LHCN-M2 (cell line): ENCODE measurements around the gene PATL2. TPM values are rescaled to one million over a fixed set of nuclear protein-coding genes. Genes with fewer than 3 reads are reported as not detected.
"Not testable (repeated sequence)": the region's sequence is repeated elsewhere in the genome, so short reads cannot be mapped to it uniquely, and the experiment has no call there.

Source experiments
- DNase-seq: peaks from one replicate; pipeline ENCODE4 v3.0.0-alpha.2; 2012; ENCODE audit warnings: low read depth
- total RNA-seq: library from RNA; depleted of rRNA; stranded (reverse); fragments of >200 nt; gene quantifications from 2 replicates; pipeline ENCODE4 v1.2.3, GENCODE V29; 2014

The PATL2 gene
- total RNA-seq, 1 experiment from 2014 or later = 0.57 TPM

DNA sequence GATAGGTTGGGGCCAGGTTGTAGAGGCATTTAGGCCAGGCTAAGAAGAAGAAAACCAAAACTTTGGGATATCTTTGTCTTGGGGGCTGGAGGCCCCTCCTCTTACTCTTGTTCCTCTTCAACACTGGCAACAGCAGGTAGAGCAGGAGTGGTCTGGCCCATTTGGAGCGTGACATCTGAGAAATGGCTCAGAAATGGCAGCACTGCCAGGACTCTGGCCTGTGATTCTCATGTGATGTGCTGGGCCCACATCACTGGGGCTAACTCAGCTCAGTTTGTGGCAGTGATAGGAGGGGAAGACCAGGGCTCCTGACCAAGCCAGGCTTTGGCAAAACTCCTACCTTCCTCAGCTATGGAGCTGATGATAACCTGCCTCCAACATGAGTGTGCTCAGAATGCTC, 18.5 kb downstream of the PATL2 start:
- no peak for DNase-seq

- DNase-seq = not testable (repeated sequence)
Measured at GRCh38 chr15:44690245-44690644, 20.9 kb downstream of the PATL2 start.

DNA sequence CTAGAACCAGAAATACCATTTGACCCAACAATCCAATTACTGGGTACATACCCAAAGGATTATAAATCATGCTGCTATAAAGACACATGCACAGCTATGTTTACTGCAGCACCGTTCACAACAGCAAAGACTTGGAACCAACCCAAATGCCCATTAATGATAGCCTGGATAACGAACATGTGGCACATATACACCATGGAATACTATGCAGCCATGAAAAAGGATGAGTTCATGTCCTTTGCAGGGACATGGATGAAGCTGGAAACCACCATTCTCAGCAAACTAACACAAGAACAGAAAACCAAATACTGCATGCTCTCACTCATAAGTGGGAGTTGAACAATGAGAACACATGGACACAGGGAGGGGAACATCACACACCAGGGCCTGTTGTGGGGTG, 21.8 kb downstream of the PATL2 start:
- not testable (repeated sequence) for DNase-seq

DNA sequence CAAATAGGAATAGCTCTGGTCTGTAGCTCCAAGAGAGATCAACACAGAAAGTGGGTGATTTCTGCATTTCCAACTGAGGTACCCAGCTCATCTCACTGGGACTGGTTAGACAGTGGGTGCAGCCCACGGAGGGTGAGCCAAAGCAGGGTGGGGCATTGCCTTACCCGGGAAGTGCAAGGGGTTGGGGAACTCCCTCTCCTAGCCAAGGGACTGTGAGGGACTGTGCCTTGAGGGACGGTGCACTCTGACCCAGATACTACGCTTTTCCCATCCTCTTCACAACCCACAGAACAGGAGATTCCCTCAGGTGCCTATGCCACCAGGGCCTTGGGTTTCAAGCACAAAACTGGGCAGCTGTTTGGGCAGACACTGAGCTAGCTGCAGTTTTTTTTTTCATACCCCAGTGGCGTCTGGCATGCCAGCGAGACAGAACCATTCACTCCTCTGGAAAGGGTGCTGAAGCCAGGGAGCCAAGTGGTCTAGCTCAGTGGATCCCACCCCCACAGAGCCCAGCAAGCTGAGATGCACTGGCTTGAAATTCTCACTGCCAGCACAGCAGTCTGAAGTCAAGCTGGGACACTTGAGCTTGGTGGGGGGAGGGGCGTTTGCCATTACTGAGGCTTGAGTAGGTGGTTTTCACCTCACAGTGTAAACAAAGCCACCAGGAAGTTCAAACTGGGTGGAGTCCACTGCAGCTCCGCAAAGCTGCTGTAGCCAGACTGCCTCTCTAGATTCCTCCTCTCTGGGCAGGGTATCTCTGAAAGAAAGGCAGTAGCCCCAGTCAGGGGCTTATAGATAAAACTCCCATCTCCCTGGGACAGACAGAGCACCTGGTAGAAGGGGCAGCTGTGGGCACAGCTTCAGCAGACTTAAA, 28.1 kb downstream of the PATL2 start:
- DNase-seq = peak; percentile 10

DNA sequence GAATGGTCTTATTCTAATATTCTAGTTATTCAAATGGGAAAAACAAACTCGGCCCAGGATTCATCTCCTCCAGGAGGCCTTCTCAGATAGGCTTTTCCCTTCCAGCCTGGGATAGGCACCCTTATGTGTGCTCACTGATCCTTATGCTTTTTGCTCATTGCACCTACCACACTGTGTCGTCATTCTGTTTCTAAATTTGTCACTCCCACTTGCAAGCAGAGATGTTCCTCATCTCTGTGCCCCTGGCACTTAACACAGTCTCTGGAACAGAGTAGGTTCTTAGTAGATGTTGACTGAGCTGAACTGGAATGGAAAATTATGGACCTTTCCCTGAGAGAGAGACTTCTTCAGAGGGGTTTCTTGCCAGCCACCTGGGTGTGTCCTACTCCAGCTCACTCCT, 28.9 kb downstream of the PATL2 start:
- no peak for DNase-seq

GRCh38 chr15:44676676-44677075, 34.4 kb downstream of the PATL2 start:
- no peak for DNase-seq

GRCh38 chr15:44675911-44676310, 35.2 kb downstream of the PATL2 start:
- no peak for DNase-seq

DNA sequence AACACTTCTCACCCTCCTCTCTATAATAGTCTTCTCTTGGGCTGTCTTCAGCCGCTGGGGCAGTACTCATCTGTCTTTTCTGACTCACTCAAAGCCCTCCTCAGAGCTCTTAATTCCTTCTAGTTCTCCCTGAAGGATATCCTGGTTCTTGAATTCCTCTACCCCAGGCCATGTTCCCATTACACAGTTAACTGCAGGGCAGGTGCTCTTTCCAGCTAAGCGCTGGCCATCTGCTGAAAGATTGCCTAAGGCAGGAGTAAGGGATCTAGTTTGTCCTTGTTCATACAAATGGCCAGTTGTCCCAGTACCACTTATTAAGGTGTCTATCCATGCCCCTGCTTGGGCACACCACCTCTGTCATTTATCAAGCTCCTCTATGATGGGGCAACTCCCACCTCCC, 37.5 kb downstream of the PATL2 start:
- DNase-seq = no peak

DNA sequence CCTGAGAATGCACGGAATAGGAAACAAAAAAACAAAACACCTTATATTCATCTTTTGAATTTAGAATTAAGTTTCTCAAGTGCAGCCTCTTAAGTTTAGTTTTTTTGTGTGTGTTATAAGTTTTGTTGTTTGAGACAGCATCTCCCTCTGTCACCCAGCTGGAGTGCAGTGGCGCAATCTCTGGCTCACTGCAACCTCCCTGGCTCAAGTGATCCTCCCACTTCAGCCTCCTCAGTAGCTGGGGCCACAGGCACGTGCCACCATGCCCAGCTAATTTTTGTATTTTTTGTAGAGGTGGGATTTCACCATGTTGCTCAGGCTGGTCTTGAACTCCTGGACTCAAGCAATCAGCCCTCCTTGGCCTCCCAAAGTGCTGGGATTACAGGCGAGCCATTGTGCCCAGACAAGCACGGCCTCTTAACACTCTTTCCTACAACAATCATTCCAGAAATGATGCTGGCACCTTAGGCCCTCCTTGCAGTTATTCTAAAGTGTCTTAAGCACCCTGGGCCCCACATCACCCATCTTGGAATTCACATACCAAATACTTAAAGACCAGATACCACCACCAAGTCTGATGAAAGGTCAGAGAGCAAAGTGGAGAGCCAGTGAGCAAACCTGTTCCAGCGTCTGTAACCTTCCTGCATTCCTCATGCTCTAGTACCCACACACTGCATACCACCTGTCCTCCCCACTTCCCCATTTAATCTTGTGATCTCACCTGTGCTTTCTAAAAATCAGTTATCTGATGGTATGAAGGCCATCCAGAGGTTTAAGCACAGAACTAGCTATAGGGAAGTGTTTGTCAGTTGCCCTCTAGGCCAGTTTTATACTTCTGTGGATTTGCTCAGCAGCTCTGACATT, 40.8 kb downstream of the PATL2 start:
- no peak for DNase-seq

- DNase-seq = no peak
Measured at GRCh38 chr15:44668921-44669320, 42.2 kb downstream of the PATL2 start.

DNA sequence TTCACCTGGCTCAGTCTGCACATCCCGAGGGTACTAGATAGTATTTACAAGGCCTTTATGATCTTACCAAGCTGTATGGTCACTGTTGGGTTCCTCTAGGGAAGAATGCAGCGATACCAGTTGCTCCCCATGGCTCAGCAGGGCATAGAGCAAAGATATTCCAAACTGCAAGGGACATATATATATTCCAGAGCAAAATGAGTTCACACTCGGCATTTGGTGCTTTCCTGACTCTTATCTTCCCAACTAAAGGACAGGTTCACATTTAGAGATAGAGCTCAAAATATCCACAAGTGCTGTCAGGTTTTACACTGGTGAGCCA, 44.1 kb downstream of the PATL2 start:
- no peak for DNase-seq

DNA sequence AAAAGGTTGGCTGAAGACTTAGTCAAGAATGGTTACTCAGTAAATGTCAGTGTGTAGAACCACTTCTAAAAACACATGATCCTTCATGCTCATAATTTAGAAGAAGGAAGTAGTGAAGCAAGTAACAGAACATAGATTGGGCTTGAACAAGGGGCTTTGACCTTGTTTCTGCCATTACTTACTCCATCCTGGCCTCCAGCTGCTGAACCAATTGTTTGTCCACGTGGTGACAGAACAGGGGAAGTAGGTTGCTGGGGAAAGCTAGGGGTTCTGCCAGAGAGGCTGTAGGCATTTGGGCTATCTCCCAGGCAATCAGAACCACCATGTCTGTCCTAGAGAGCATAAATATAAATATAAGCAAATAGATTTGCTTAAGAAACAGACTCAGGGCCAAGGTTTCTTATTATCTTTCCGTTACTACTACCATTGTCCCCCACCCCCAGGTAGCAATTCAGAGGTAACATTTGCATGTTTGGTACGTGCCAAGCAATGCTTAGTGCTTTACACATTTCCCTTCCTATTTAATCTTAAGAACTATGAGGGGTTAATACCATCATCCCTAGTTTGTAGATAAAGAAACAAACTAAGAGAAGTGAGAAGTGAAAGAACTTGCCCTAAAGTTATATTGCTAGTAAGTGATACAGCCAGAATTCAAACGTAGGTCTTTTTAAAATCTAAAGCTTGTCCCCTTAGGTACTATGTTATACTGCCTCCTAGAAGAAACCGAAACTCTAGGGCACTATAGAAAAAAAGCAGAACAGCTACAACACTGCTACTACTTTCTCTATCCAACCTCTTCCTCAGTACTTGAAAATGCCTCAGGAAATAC, 44.7 kb downstream of the PATL2 start:
- DNase-seq = no peak

DNA sequence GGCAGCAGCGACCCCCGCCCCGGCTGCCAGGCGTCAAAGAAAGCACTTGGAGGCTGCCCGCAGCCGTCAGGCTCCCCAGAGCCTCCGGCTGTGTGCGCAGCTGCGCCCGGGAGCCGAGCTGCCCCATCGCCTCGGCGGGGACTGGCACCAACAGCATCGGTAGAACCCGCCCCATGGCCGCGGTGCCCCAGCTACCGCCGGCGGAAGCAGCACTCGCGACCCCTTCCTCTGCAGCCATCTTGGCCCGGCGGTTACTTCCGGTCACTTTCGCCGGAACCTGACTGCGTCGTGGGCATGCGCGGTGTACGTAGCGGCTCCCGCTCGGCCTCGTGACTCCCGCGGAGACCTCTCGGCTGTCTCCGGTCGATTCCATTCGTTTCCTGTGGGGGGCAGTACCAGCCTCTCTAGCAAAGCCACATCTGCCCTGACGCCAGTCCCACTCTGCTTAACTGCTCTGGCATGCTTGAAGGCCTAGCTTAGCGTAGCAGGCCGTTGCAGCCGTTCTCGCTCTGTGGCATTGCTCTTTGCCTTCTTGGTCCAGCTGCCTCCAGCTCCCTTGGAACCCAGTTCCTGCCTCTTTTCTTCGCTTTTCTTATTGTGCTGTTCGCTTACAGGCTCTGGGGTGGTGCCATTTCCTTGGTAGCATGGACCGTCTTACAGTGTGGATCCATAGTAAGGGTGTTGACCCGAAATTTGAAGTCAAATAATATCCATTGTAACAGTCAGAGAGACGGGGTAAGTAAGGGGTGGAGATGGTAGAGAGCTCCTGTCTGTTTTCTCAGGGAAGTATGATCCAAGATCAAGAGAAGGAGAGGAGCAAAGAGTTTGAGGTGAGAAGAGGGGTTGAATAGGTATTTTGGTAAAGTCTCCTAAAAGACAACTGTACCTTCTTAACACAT, 47.5 kb downstream of the PATL2 start, which contains the start of gene SPG11:
Gene SPG11, minus strand, starts transcription at position 253 of the 899 bp plus-strand sequence. Its CDS starts 15 bp downstream, at position 238.
- peak; percentile 97 for DNase-seq

DNA sequence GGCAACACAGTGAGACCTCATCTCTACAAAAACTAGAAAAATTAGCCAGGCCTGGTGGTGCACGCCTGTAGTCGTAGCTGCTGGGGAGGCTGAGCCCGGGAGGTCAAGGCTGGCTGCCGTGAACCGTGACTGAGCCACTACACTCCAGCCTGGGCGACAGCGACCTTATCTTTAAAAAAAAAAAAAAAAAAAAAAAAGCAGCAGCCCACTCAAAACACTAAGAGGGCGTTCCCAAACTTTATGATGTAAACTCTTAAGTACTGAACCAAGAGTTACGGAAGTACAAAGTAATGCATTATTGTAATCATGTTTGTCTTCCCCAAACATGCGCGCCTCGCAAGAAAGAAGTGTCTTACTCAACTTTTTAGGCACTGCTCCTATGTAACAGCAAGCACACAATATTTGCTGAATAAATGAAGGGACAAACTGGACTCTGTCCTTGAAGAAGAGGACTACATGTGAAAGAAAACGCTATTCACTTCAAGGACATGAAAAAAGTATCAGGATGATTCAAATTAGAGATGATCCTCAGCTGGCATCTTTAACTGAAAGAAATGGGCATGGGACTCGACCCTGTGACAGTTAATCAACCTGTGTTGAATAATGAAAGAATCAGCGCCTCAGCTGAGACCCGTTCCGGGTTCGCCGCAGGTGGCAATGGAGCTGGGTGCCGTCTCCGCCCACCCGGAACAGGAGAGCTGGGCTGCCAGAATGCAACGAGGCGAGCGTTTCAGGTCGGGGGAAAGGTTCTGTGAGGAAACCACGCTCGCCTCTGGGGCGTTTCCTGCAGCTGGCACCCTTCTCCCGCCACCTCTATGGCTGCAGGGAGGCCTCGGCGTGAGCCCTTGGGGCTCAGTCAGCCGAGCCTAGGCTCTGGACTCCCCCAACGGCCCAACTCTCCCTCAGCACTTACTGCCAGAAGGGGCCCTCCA, 48.4 kb downstream of the PATL2 start:
- DNase-seq = peak; percentile 39

DNA sequence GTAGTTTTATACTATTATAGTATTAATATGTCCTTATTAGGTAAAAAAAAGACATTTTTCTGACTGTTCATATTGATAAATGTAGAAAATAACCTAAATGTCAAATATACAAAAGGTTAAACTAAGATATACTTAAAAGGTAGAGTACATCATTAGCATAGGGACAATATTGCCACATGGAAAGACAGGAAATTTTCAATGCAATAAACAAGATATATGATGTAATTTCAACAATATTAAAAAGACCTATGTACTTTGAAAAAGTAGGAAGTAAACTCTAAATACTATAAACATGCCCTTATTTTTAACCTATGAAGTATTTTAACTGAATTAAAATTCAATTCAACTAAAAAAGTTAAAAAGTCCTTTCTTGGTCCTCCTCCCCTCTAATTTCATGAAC, 49.5 kb downstream of the PATL2 start:
- no peak for DNase-seq

- no peak for DNase-seq
Measured at GRCh38 chr15:44659056-44659455, 52.1 kb downstream of the PATL2 start.

DNA sequence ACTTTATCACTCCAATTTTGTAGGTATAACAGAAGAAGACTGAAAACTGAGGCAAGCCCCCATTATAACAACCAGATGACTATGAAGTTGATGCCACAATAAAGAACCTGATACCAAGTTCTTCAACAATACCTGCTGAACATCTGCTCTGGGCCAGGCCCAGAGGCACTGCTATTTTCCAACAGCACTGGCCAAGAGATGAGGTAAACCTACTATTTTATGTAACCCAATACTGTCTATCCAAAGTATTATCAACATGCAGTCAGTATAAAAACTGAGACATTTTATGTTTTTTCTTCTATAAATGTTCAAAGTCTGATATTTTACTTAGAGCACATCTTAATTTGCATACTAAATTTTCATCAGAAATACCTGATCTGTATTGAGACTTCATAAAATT, 53.7 kb downstream of the PATL2 start:
- DNase-seq = no peak

DNA sequence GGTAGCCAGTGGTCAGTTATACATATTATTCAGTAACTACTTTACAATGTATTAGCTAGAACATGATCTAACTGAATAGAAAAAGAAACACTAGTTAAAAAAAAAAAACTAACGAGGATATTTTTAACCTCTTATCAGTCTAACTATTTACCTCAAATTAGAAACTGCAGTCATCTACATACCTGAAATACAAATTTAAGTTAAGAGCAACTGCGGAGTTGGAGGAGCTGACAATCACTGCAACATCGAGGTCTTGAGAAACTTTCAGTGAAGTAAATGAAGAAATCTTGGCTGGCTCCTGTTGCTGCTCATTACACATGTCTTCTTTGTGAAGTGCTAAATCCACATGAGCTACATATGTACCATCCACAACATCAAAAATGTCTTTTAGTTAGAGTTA, 54.2 kb downstream of the PATL2 start:
- DNase-seq = no peak

- DNase-seq = no peak
Measured at GRCh38 chr15:44656298-44656697, 54.8 kb downstream of the PATL2 start.

DNA sequence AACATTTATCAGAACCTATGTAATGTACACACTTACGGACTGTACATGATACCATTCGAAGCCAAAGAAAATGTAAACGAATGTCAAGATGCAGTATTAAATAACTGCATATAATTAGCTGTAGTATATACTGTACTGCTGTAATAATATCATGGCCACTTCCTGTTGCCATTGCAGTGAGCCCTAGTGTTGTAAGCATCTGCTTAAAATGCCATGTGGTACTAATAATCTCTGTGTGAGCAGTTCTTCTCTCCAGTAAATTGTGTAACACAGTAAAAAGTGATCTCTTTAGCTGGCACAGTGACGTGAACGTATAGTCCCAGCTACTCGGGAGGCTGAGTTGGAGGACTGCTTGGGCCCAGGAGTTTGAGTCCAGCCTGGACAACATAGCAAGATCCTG, 56.3 kb downstream of the PATL2 start:
- no peak for DNase-seq
